ENCODE data around the gene HOXC11.

The HOXC11 gene

GRCh38 chr12:54018468-54018984 is 45.6 kb downstream of the HOXC11 start:
- TF ChIP-seq CTCF (IDR thresholded peaks at IDR 0.05; ENCODE audit: low read depth, low read length), result no peak
- H3K4me3 ChIP-seq (ENCODE audit: low read depth, low read length), result no peak overlapping the region

GRCh38 chr12:54019091-54019811 is 46.3 kb downstream of the HOXC11 start:
- no peak for TF ChIP-seq CTCF (IDR thresholded peaks at IDR 0.05; ENCODE audit: low read depth, low read length)
- H3K4me3 ChIP-seq (ENCODE audit: low read depth, low read length), result no peak overlapping the region

GRCh38 chr12:54019924-54020590 is 47.1 kb downstream of the HOXC11 start:
- no peak overlapping the region for H3K4me3 ChIP-seq (ENCODE audit: low read depth, low read length)
- TF ChIP-seq CTCF (IDR thresholded peaks at IDR 0.05; ENCODE audit: low read depth, low read length), result no peak

GRCh38 chr12:54020591-54021405 is 47.9 kb downstream of the HOXC11 start:
- TF ChIP-seq CTCF (IDR thresholded peaks at IDR 0.05; ENCODE audit: low read depth, low read length), result no peak
- H3K4me3 ChIP-seq (ENCODE audit: low read depth, low read length), result no peak overlapping the region

GRCh38 chr12:54021432-54022013 is 48.6 kb downstream of the HOXC11 start:
- H3K4me3 ChIP-seq (ENCODE audit: low read depth, low read length), result no peak overlapping the region
- no peak for TF ChIP-seq CTCF (IDR thresholded peaks at IDR 0.05; ENCODE audit: low read depth, low read length)

GRCh38 chr12:54022960-54023884 is 50.3 kb downstream of the HOXC11 start:
- no peak overlapping the region for H3K4me3 ChIP-seq (ENCODE audit: low read depth, low read length)
- TF ChIP-seq CTCF (IDR thresholded peaks at IDR 0.05; ENCODE audit: low read depth, low read length), result no peak

Measured in WI38 (cell line).